Osteoblast (primary cell): ENCODE data around the gene MKLN1. TPM values are rescaled to one million over a fixed set of nuclear protein-coding genes. Genes with fewer than 3 reads are reported as not detected.

Source experiments
- DNase-seq: peaks from one replicate; pipeline ENCODE4 v3.0.0; 2011; ENCODE audit warnings: low spot score, mixed read lengths; ENCODE audit not compliant: insufficient read length; ENCODE audit errors: missing footprints
- H2AFZ ChIP-seq: 2 replicates; pipeline ENCODE4 v1.6.0; 2011; ENCODE audit warnings: mild to moderate bottlenecking, low read length
- H3K27ac ChIP-seq: 2 replicates; pipeline ENCODE4 v1.5.1; 2011; ENCODE audit warnings: mild to moderate bottlenecking, low read depth, low read length, moderate library complexity
- H3K27me3 ChIP-seq: 2 replicates; pipeline ENCODE4 v1.6.0; 2012; ENCODE audit warnings: mild to moderate bottlenecking, control low read depth, inconsistent platforms, low read length, moderate library complexity; ENCODE audit not compliant: insufficient read depth
- H3K36me3 ChIP-seq: 2 replicates; pipeline ENCODE4 v1.5.1; 2011; ENCODE audit warnings: mild to moderate bottlenecking, low read length, control low read depth, moderate library complexity; ENCODE audit not compliant: insufficient read depth
- H3K4me1 ChIP-seq: 2 replicates; pipeline ENCODE4 v1.5.1; 2011; ENCODE audit warnings: mild to moderate bottlenecking, low read length, control low read depth, moderate library complexity; ENCODE audit not compliant: insufficient read depth
- H3K4me2 ChIP-seq: 2 replicates; pipeline ENCODE4 v1.6.0; 2011; ENCODE audit warnings: mild to moderate bottlenecking, low read length; ENCODE audit not compliant: insufficient read depth
- H3K4me3 ChIP-seq: fragments of 200-600 bp; sonication (generic); 3 replicates; pipeline ENCODE4 v1.5.1; 2012; ENCODE audit warnings: mild to moderate bottlenecking, low read length, inconsistent platforms; ENCODE audit not compliant: insufficient read depth
- H3K79me2 ChIP-seq: 2 replicates; pipeline ENCODE4 v1.6.0; 2012; ENCODE audit warnings: mild to moderate bottlenecking, low read length, control low read depth, inconsistent platforms; ENCODE audit not compliant: insufficient read depth
- H3K9me3 ChIP-seq: 2 replicates; pipeline ENCODE4 v1.5.1; 2011; ENCODE audit warnings: low read depth, low read length, control low read depth
- H4K20me1 ChIP-seq: 2 replicates; pipeline ENCODE4 v1.6.0; 2012; ENCODE audit warnings: mild to moderate bottlenecking, low read length, control low read depth; ENCODE audit not compliant: insufficient read depth
- total RNA-seq: library from RNA; depleted of rRNA; stranded (reverse); fragments of >200 nt; gene quantifications from 2 replicates; pipeline ENCODE4 v1.2.3, GENCODE V29; 2012
- TF ChIP-seq, protein P1 (sequence below): IDR thresholded peaks from 2 replicates; pipeline ENCODE4 v1.5.1; 2011; ENCODE audit warnings: mild to moderate bottlenecking, low read depth, low read length, moderate library complexity; ENCODE audit errors: extremely low read depth

The MKLN1 gene
- total RNA-seq, 1 donor: 52.8 TPM

DNA sequence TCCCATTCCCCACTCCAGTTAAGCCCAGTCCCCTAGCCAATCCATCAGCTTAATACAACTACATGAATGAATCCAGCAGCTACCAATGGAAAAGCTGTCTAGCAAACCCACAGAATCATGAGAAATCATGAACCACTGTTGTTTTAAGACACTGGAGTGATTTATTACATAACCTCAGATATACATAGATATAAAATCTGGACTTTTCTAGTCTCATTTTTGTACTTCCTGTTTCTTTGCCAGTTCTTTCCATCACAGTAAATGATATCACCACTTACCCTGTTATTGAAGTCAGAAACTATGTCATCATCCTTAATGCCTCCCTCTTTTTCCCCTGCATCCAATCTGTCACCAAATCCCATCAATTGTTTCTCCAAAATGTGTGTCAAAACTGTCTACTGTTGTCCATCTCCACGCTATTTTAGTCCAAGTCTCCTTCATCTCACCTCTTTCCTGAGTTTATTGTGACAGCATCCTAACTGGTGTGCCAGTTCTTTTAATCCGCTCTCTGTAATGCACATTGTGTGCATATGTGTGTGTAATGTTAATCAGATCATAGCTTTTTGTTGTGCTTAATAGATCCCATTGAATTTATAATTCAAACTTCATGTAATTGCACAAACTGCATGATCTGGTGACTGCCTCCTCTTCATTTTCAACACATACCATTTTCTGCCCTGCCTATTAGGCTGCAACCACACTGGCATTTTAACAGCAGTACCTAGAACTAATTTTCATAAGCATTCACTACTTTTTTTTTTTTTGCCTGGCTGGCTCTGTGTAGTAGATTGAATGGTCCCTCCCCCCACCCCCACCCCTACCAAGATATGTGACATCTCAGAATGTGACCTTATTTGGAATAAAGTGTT, 56.0 kb downstream of the MKLN1 start:
- peaks cover 30% of the 10 kb centered on the region for H3K4me1 ChIP-seq
- no peak overlapping the region for H3K4me3 ChIP-seq
- H2AFZ ChIP-seq: no peak overlapping the region
- no peaks in the 10 kb centered on the region for H3K9me3 ChIP-seq
- H4K20me1 ChIP-seq: peaks cover 21% of the 10 kb centered on the region
- H3K36me3 ChIP-seq: no peaks in the 10 kb centered on the region
- peak overlapping the region; percentile 7 for H3K4me2 ChIP-seq
- H3K27ac ChIP-seq: peak overlapping the region; percentile 69
- no peak for DNase-seq
- peaks cover 66% of the 10 kb centered on the region for H3K79me2 ChIP-seq
- no peaks in the 10 kb centered on the region for H3K27me3 ChIP-seq
- TF ChIP-seq, protein P1, sequence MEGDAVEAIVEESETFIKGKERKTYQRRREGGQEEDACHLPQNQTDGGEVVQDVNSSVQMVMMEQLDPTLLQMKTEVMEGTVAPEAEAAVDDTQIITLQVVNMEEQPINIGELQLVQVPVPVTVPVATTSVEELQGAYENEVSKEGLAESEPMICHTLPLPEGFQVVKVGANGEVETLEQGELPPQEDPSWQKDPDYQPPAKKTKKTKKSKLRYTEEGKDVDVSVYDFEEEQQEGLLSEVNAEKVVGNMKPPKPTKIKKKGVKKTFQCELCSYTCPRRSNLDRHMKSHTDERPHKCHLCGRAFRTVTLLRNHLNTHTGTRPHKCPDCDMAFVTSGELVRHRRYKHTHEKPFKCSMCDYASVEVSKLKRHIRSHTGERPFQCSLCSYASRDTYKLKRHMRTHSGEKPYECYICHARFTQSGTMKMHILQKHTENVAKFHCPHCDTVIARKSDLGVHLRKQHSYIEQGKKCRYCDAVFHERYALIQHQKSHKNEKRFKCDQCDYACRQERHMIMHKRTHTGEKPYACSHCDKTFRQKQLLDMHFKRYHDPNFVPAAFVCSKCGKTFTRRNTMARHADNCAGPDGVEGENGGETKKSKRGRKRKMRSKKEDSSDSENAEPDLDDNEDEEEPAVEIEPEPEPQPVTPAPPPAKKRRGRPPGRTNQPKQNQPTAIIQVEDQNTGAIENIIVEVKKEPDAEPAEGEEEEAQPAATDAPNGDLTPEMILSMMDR: no peak

DNA sequence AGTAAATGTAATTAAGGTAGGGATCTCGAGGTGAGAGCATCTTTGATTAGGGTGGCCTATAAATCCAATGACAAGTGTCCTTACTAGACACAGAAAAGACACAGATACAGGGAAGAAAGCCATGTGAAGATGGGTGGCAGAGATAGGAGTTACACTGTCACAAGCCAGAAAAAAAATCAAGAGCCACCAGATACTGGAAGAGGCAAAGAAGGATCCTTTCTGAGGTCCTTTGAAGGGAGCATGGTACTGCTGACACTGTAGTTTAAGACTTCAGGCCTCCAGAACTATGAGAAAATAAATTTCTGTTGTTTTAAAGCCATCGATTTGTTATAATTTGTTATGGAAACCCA, 56.6 kb downstream of the MKLN1 start:
- H3K4me1 ChIP-seq: peaks cover 30% of the 10 kb centered on the region
- no peaks in the 10 kb centered on the region for H3K27me3 ChIP-seq
- DNase-seq: no peak
- no peaks in the 10 kb centered on the region for H3K9me3 ChIP-seq
- no peak overlapping the region for H3K4me2 ChIP-seq
- H3K36me3 ChIP-seq: no peaks in the 10 kb centered on the region
- H3K79me2 ChIP-seq: peaks cover 66% of the 10 kb centered on the region
- no peak overlapping the region for H2AFZ ChIP-seq
- TF ChIP-seq, protein P1: no peak
- H4K20me1 ChIP-seq: peaks cover 21% of the 10 kb centered on the region
- H3K4me3 ChIP-seq: no peak overlapping the region
- no peak overlapping the region for H3K27ac ChIP-seq

DNA sequence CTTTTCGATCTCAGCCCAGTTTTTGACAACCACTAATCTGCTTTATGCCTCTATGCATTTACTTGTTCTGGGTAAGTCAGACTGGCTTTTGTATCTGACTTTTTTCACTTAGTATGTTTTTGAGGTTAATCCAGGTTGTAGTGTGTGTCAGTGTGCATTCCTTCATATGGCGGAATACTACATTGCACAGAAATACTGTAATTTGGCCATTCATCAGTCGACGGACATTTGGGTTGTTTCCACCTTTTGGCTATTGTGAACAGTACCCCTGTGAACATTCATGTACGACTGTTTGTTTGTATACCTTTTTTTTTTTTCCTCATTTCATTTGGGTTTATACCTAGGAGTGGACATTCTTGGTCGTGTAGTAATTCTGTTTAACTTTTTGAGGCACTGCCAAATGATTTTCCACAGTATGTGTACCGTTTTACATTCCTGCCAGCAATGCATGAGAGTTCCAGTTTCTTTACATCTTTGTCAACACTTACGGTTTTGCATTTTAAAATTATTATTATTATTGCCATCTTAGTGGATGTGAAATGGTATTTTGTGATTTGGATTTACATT, 57.4 kb downstream of the MKLN1 start:
- peaks cover 63% of the 10 kb centered on the region for H3K79me2 ChIP-seq

DNA sequence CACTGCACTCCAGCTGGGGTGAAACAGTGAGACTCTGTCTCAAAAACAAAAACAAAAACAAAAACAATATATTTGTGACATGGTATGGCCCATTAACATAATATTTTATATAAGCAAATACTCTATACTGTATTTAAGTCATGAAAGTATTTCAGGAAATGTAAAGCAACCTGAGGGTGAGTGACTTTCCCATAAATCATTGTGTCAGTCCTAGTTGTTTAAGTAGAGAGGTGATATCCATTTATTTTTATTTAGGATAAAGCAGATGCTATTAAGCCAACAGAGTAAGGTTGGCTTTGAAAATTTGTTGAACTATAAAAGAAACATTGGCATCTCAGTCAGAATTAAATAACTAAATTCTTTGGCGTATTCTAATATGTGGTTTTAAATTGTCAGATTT, 60.5 kb downstream of the MKLN1 start:
- H3K79me2 ChIP-seq: peaks cover 64% of the 10 kb centered on the region
- peaks cover 20% of the 10 kb centered on the region for H4K20me1 ChIP-seq
- no peak overlapping the region for H3K27ac ChIP-seq
- H3K36me3 ChIP-seq: no peaks in the 10 kb centered on the region
- DNase-seq: no peak
- TF ChIP-seq, protein P1: no peak
- H3K27me3 ChIP-seq: no peaks in the 10 kb centered on the region
- H3K4me1 ChIP-seq: peaks cover 11% of the 10 kb centered on the region
- H2AFZ ChIP-seq: no peak overlapping the region
- no peak overlapping the region for H3K4me3 ChIP-seq
- no peaks in the 10 kb centered on the region for H3K9me3 ChIP-seq
- H3K4me2 ChIP-seq: no peak overlapping the region

More for the DNA sequence above, 57.4 kb downstream of the MKLN1 start:
- H3K4me2 ChIP-seq: no peak overlapping the region
- no peak for DNase-seq
- no peak overlapping the region for H3K27ac ChIP-seq
- no peaks in the 10 kb centered on the region for H3K36me3 ChIP-seq
- TF ChIP-seq, protein P1: no peak
- peaks cover 21% of the 10 kb centered on the region for H4K20me1 ChIP-seq
- no peaks in the 10 kb centered on the region for H3K27me3 ChIP-seq
- H3K4me3 ChIP-seq: no peak overlapping the region
- peaks cover 30% of the 10 kb centered on the region for H3K4me1 ChIP-seq
- no peaks in the 10 kb centered on the region for H3K9me3 ChIP-seq
- H2AFZ ChIP-seq: no peak overlapping the region
